GM06990 (cell line): ENCODE results near the gene GNAQ.
"Not testable (repeated sequence)": the region's sequence is repeated elsewhere in the genome, so short reads cannot be mapped to it uniquely, and the experiment has no call there.

Experiments used
- DNase-seq: peaks from one replicate; pipeline ENCODE4 v3.0.0-alpha.2; 2011; ENCODE audit not compliant: insufficient read length; ENCODE audit errors: extremely low read depth
- H3K27me3 ChIP-seq: replicated peaks from 2 replicates; pipeline ENCODE4 v1.6.0; 2011; ENCODE audit warnings: low read length; ENCODE audit not compliant: control insufficient read depth, insufficient read depth
- H3K36me3 ChIP-seq: 2 replicates; pipeline ENCODE4 v1.5.1; 2011; ENCODE audit warnings: low read length; ENCODE audit not compliant: control insufficient read depth, insufficient read depth
- H3K4me3 ChIP-seq: replicated peaks from 2 replicates; pipeline ENCODE4 v1.5.1; 2011; ENCODE audit warnings: low read depth, mild to moderate bottlenecking, control low read depth, low read length
- CTCF ChIP-seq: IDR thresholded peaks from 2 replicates; pipeline ENCODE4 v1.5.1; 2011; ENCODE audit warnings: low read length, control low read depth, mild to moderate bottlenecking, inconsistent platforms; ENCODE audit not compliant: insufficient read depth, poor library complexity, severe bottlenecking

Gene GNAQ

GRCh38 chr9:77881111-77881510, 150.5 kb downstream of the GNAQ start:
- Histone ChIP-seq H3K27me3 (no peaks in the 10 kb centered on the region), H3K36me3 (no peaks in the 10 kb centered on the region), H3K4me3 (no peak overlapping the region)
- TF ChIP-seq CTCF, result no peak
- DNase-seq, result no peak

GRCh38 chr9:77879437-77879943, 152.1 kb downstream of the GNAQ start:
- H3K4me3 ChIP-seq, result no peak overlapping the region
- TF ChIP-seq CTCF, result no peak
- no peak for DNase-seq

GRCh38 chr9:77878793-77879192, 152.8 kb downstream of the GNAQ start:
- not testable (repeated sequence) for H3K27me3 ChIP-seq, H3K36me3 ChIP-seq, DNase-seq, H3K4me3 ChIP-seq

More at GRCh38 chr9:77879437-77879943, 152.1 kb downstream of the GNAQ start:
- Histone ChIP-seq H3K27me3 (no peaks in the 10 kb centered on the region), H3K36me3 (no peaks in the 10 kb centered on the region)

GRCh38 chr9:77877976-77878375, 153.6 kb downstream of the GNAQ start:
- DNase-seq, result no peak
- H3K36me3 ChIP-seq, result no peaks in the 10 kb centered on the region
- no peak for TF ChIP-seq CTCF

GRCh38 chr9:77876590-77876989, 155.0 kb downstream of the GNAQ start:
- Histone ChIP-seq H3K27me3 (no peaks in the 10 kb centered on the region), H3K4me3 (no peak overlapping the region), H3K36me3 (no peaks in the 10 kb centered on the region)
- DNase-seq, result no peak
- no peak for TF ChIP-seq CTCF

More at GRCh38 chr9:77877976-77878375, 153.6 kb downstream of the GNAQ start:
- Histone ChIP-seq H3K4me3 (no peak overlapping the region), H3K27me3 (no peaks in the 10 kb centered on the region)

GRCh38 chr9:77876091-77876490, 155.5 kb downstream of the GNAQ start:
- H3K4me3 ChIP-seq, result no peak overlapping the region
- no peak for TF ChIP-seq CTCF
- no peaks in the 10 kb centered on the region for H3K36me3 ChIP-seq
- DNase-seq, result no peak
- no peaks in the 10 kb centered on the region for H3K27me3 ChIP-seq
